Panc1 (cell line): Measurements from ENCODE around the gene CX3CL1. TPM values are rescaled to one million over a fixed set of nuclear protein-coding genes. Genes with fewer than 3 reads are reported as not detected.

ENCODE experiments used
- ATAC-seq: fragments of 200-7000 bp; cut with Tn5 transposase; 2 replicates; pipeline ENCODE4 v1.9.1; 2020; ENCODE audit warnings: mild to moderate bottlenecking, moderate library complexity
- BruUV-seq: library from RNA; stranded (reverse); fragments of 400-500 nt; replicated peaks from 2 replicates; lab custom pipeline; 2021; lab: Mats Ljungman, UMichigan
- CTCF ChIA-PET: fragments of 300-600 bp; sonication (Branson Sonifier 250); formaldehyde crosslinking; loops from one replicate; lab custom pipeline; 2022; ENCODE audit warnings: antibody characterized with exemption; lab: Charles Lee
- POLR2A ChIA-PET: fragments of 300-600 bp; sonication (Branson Sonifier 250); formaldehyde crosslinking; loops from one replicate; lab custom pipeline; 2022; ENCODE audit warnings: antibody characterized with exemption; lab: Charles Lee
- DNase-seq: peaks from one replicate; pipeline ENCODE4 v3.0.0-alpha.2; 2010; ENCODE audit warnings: low read depth, low spot score
- H3K27ac ChIP-seq: 2 replicates; pipeline ENCODE4 v1.5.1; 2011; ENCODE audit warnings: mild to moderate bottlenecking, low read length, inconsistent platforms
- H3K27me3 ChIP-seq: fragments of 200-500 bp; sonication (Bioruptor generic); 2 replicates; pipeline ENCODE4 v1.6.0; 2014; ENCODE audit warnings: low read length, inconsistent platforms; ENCODE audit not compliant: control insufficient read depth, insufficient read depth
- H3K36me3 ChIP-seq: fragments of 200-500 bp; sonication (Bioruptor generic); 2 replicates; pipeline ENCODE4 v1.5.1; 2014; ENCODE audit warnings: inconsistent platforms, mild to moderate bottlenecking, low read length, moderate library complexity; ENCODE audit not compliant: control insufficient read depth, insufficient read depth
- H3K4me1 ChIP-seq: 2 replicates; pipeline ENCODE4 v1.5.1; 2011; ENCODE audit warnings: inconsistent platforms, mild to moderate bottlenecking, low read length, moderate library complexity; ENCODE audit not compliant: control insufficient read depth, insufficient read depth
- H3K4me3 ChIP-seq, 2 experiments: 2 replicates each; pipeline ENCODE4 v1.5.1; 2011 to 2012; ENCODE audit warnings: low read depth in 2 of 2, low read length in 2 of 2, mild to moderate bottlenecking in 2 of 2, inconsistent platforms in 1 of 2, moderate library complexity in 1 of 2
- H3K9me3 ChIP-seq: fragments of 200-500 bp; sonication (Bioruptor generic); 2 replicates; pipeline ENCODE4 v1.5.1; 2014; ENCODE audit warnings: low read depth, mild to moderate bottlenecking, inconsistent platforms, low read length, moderate library complexity; ENCODE audit not compliant: control insufficient read depth, insufficient read depth
- POLR2AphosphoS5 ChIP-seq: IDR thresholded peaks from 2 replicates; pipeline ENCODE4 v1.6.1; 2012; ENCODE audit warnings: mild to moderate bottlenecking, low read depth, low read length, moderate library complexity
- SIN3A ChIP-seq: IDR thresholded peaks from 2 replicates; pipeline ENCODE4 v1.6.1; 2012; ENCODE audit warnings: low read depth, mild to moderate bottlenecking, low read length, moderate library complexity, borderline replicate concordance; ENCODE audit not compliant: insufficient read depth
- TCF7L2 ChIP-seq: IDR thresholded peaks from 2 replicates; pipeline ENCODE4 v1.6.1; 2011; ENCODE audit warnings: mild to moderate bottlenecking, low read depth, low read length, inconsistent platforms
- in situ Hi-C: cut with HindIII; loops from 2 replicates; pipeline ENCODE4 v1.10.0; 2016; ENCODE audit warnings: low sequenced_read_pairs, low pct_unique_long_range_greater_than_20kb
- intact Hi-C: fragments of 100-400 bp; cut with micrococcal nuclease; formaldehyde crosslinking; loops from one replicate; pipeline ENCODE4 v1.10.0; 2022; ENCODE audit not compliant: unreplicated experiment
- total RNA-seq: library from RNA; stranded (reverse); gene quantifications from one replicate; pipeline ENCODE4 v1.2.1, GENCODE V29; 2021; ENCODE audit not compliant: unreplicated experiment
- TF ChIP-seq, protein P1 (sequence below), 2 experiments: IDR thresholded peaks; 2 replicates each; pipeline ENCODE4 v1.6.1; 2011 to 2012; ENCODE audit warnings: low read depth in 2 of 2, control low read depth in 1 of 2, low read length in 1 of 2, mild to moderate bottlenecking in 1 of 2, moderate library complexity in 1 of 2; ENCODE audit not compliant: insufficient read depth in 1 of 2
- TF ChIP-seq, protein P2 (sequence below): fragments of 450-650 bp; IDR thresholded peaks from 2 replicates; pipeline ENCODE4 v1.5.1; 2017; ENCODE audit warnings: mild to moderate bottlenecking

Gene CX3CL1
- total RNA-seq, 1 experiment from 2014 or later: 21.8 TPM

DNA sequence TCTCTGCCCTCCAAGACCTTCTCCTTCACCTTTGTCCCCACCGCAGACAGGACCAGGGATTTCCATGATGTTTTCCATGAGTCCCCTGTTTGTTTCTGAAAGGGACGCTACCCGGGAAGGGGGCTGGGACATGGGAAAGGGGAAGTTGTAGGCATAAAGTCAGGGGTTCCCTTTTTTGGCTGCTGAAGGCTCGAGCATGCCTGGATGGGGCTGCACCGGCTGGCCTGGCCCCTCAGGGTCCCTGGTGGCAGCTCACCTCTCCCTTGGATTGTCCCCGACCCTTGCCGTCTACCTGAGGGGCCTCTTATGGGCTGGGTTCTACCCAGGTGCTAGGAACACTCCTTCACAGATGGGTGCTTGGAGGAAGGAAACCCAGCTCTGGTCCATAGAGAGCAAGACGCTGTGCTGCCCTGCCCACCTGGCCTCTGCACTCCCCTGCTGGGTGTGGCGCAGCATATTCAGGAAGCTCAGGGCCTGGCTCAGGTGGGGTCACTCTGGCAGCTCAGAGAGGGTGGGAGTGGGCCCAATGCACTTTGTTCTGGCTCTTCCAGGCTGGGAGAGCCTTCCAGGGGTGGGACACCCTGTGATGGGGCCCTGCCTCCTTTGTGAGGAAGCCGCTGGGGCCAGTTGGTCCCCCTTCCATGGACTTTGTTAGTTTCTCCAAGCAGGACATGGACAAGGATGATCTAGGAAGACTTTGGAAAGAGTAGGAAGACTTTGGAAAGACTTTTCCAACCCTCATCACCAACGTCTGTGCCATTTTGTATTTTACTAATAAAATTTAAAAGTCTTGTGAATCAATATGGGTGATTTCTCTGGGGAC lies 12.2 kb downstream of the CX3CL1 start:
- no peak for ATAC-seq

DNA sequence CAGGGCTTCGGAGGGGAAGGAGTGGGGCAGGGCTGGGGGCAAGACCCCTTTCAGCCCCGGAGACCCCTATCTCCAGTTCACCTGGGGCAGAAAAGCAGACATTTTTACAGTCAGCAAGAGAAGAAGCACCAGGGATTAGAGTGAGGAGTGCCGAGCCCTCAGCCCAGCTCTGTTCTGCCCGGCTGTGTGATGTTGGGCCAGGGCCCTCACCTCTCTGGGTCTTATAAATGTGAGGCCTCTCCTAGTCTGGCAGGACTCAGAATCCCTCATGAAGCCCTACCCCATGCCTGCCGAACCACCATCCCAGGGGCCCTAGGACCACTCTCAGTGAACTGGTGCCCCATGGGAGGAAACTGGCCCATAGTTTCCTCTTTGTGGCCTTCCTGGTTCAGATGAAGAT lies 12.8 kb downstream of the CX3CL1 start:
- ATAC-seq (no peak), DNase-seq (no peak)
- in situ Hi-C loops (no loop called here), intact Hi-C loops (no loop called here)
- Histone ChIP-seq H3K4me1 (peaks cover 2% of the 10 kb centered on the region; the same call in 1 of the 2 replicates), H3K9me3 (no peaks in the 10 kb centered on the region), H3K27me3 (no peaks in the 10 kb centered on the region), H3K27ac (no peak overlapping the region), H3K36me3 (no peaks in the 10 kb centered on the region), H3K4me3 (no peak overlapping the region)
- no TSS peak for BruUV-seq
- TF ChIP-seq SIN3A (no peak), POLR2AphosphoS5 (no peak), TCF7L2 (no peak)
- TF ChIP-seq, protein P1, sequence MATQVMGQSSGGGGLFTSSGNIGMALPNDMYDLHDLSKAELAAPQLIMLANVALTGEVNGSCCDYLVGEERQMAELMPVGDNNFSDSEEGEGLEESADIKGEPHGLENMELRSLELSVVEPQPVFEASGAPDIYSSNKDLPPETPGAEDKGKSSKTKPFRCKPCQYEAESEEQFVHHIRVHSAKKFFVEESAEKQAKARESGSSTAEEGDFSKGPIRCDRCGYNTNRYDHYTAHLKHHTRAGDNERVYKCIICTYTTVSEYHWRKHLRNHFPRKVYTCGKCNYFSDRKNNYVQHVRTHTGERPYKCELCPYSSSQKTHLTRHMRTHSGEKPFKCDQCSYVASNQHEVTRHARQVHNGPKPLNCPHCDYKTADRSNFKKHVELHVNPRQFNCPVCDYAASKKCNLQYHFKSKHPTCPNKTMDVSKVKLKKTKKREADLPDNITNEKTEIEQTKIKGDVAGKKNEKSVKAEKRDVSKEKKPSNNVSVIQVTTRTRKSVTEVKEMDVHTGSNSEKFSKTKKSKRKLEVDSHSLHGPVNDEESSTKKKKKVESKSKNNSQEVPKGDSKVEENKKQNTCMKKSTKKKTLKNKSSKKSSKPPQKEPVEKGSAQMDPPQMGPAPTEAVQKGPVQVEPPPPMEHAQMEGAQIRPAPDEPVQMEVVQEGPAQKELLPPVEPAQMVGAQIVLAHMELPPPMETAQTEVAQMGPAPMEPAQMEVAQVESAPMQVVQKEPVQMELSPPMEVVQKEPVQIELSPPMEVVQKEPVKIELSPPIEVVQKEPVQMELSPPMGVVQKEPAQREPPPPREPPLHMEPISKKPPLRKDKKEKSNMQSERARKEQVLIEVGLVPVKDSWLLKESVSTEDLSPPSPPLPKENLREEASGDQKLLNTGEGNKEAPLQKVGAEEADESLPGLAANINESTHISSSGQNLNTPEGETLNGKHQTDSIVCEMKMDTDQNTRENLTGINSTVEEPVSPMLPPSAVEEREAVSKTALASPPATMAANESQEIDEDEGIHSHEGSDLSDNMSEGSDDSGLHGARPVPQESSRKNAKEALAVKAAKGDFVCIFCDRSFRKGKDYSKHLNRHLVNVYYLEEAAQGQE (IDR thresholded peaks at IDR 0.05; ENCODE audit: insufficient read depth in 1 of 2, low read depth in 2 of 2, low read length in 1 of 2): no peak
- TF ChIP-seq, protein P2, sequence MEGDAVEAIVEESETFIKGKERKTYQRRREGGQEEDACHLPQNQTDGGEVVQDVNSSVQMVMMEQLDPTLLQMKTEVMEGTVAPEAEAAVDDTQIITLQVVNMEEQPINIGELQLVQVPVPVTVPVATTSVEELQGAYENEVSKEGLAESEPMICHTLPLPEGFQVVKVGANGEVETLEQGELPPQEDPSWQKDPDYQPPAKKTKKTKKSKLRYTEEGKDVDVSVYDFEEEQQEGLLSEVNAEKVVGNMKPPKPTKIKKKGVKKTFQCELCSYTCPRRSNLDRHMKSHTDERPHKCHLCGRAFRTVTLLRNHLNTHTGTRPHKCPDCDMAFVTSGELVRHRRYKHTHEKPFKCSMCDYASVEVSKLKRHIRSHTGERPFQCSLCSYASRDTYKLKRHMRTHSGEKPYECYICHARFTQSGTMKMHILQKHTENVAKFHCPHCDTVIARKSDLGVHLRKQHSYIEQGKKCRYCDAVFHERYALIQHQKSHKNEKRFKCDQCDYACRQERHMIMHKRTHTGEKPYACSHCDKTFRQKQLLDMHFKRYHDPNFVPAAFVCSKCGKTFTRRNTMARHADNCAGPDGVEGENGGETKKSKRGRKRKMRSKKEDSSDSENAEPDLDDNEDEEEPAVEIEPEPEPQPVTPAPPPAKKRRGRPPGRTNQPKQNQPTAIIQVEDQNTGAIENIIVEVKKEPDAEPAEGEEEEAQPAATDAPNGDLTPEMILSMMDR: no peak
- ChIA-PET POLR2A (no interaction called here), CTCF (interaction anchor here (0.6 kb wide), 1 partner anchor 130 kb away, joined by 4 read pairs; no protein-coding TSS in a partner anchor)

More for the DNA sequence above, 12.2 kb downstream of the CX3CL1 start:
- POLR2A ChIA-PET: no interaction called here
- in situ Hi-C loops: no loop called here
- TSS peak; percentile 70 for BruUV-seq
- H3K4me3 ChIP-seq: no peak overlapping the region
- no peaks in the 10 kb centered on the region for H3K36me3 ChIP-seq
- peaks cover 8% of the 10 kb centered on the region for H3K4me1 ChIP-seq
- DNase-seq: no peak
- H3K27ac ChIP-seq: no peak overlapping the region
- TF ChIP-seq, protein P1 (IDR thresholded peaks at IDR 0.05; ENCODE audit: insufficient read depth in 1 of 2, low read depth in 2 of 2, low read length in 1 of 2): no peak
- TF ChIP-seq, protein P2: no peak
- TF ChIP-seq TCF7L2 (no peak), POLR2AphosphoS5 (no peak; the same call in 1 of the 2 replicates), SIN3A (no peak)
- H3K27me3 ChIP-seq: no peaks in the 10 kb centered on the region
- CTCF ChIA-PET: no interaction called here
- H3K9me3 ChIP-seq: no peaks in the 10 kb centered on the region
- intact Hi-C loops: no loop called here
